SK-N-SH (cell line): Measurements from ENCODE around the gene TULP3. TPM values are rescaled to one million over a fixed set of nuclear protein-coding genes. Genes with fewer than 3 reads are reported as not detected.
A peak's percentile ranks its signal among the peaks of the same experiment; 100 is the strongest.

Source experiments
- CTCF ChIA-PET: fragments of 300-600, 350-600 bp; formaldehyde crosslinking; extraction: SDS; loops from one replicate; lab custom pipeline; 2021; lab: Yijun Ruan, JAX
- POLR2A ChIA-PET: fragments of 350-600 bp; sonication (Branson Sonifier 250); formaldehyde crosslinking; extraction: SDS; loops from one replicate; lab custom pipeline; 2020; ENCODE audit warnings: antibody characterized with exemption, inconsistent platforms; lab: Yijun Ruan, JAX
- DNase-seq: peaks from one replicate; pipeline ENCODE4 v3.0.0; 2012
- H2AFZ ChIP-seq: fragments of 200-600 bp; sonication (generic); 2 replicates; pipeline ENCODE4 v1.8.1; 2016; ENCODE audit warnings: antibody characterized with exemption, mild to moderate bottlenecking, low read depth
- H3F3A ChIP-seq: fragments of 200-600 bp; sonication (generic); replicated peaks from 2 replicates; pipeline ENCODE3; 2016; ENCODE audit warnings: antibody characterized with exemption, mild to moderate bottlenecking; ENCODE audit not compliant: insufficient read depth
- H3K27ac ChIP-seq, 2 experiments: fragments of 200-500 bp in 1 of 2; fragments of 200-600 bp in 1 of 2; sonication (Bioruptor generic) in 1 of 2; sonication (generic), shearing (Covaris generic) in 1 of 2; 2 replicates each; pipeline versions ENCODE4 v1.5.1 to v1.6.1; 2014 to 2016; ENCODE audit warnings: low read depth in 2 of 2, inconsistent platforms in 1 of 2, low read length in 1 of 2, mild to moderate bottlenecking in 1 of 2, mixed read lengths in 1 of 2
- H3K27me3 ChIP-seq: fragments of 200-600 bp; sonication (generic), shearing (Covaris generic); 2 replicates; pipeline ENCODE4 v1.6.1; 2016; ENCODE audit warnings: mixed run types; ENCODE audit not compliant: insufficient read depth
- H3K36me3 ChIP-seq, 2 experiments: fragments of 200-500 bp in 1 of 2; fragments of 200-600 bp in 1 of 2; sonication (Bioruptor generic) in 1 of 2; sonication (generic) in 1 of 2; replicated peaks in 1 of 2; 2 replicates each; pipeline versions ENCODE3 to v1.5.1; 2014 to 2016; ENCODE audit warnings: low read length in 1 of 2, mild to moderate bottlenecking in 1 of 2; ENCODE audit not compliant: insufficient read depth in 2 of 2, control insufficient read depth in 1 of 2
- H3K4me1 ChIP-seq, 2 experiments: fragments of 200-500 bp in 1 of 2; fragments of 200-600 bp in 1 of 2; sonication (Bioruptor generic) in 1 of 2; sonication (generic), shearing (Covaris generic) in 1 of 2; 2 replicates each; pipeline versions ENCODE4 v1.5.1 to v1.6.1; 2014 to 2016; ENCODE audit warnings: low read depth in 1 of 2, low read length in 1 of 2, mixed run types in 1 of 2; ENCODE audit not compliant: insufficient read depth in 2 of 2, control insufficient read depth in 1 of 2
- H3K4me2 ChIP-seq: fragments of 200-600 bp; sonication (generic), shearing (Covaris generic); 2 replicates; pipeline ENCODE4 v1.6.1; 2017; ENCODE audit warnings: mixed run types
- H3K4me3 ChIP-seq, 2 experiments: fragments of 200-500 bp in 1 of 2; fragments of 200-600 bp in 1 of 2; sonication (Bioruptor generic) in 1 of 2; sonication (generic), shearing (Covaris generic) in 1 of 2; 2 replicates each; pipeline versions ENCODE4 v1.5.1 to v1.8.1; 2014 to 2016; ENCODE audit warnings: low read depth in 2 of 2, inconsistent platforms in 1 of 2, low read length in 1 of 2, mild to moderate bottlenecking in 1 of 2, mixed read lengths in 1 of 2, moderate library complexity in 1 of 2
- H3K79me2 ChIP-seq: fragments of 200-600 bp; sonication (generic); 2 replicates; pipeline ENCODE4 v1.8.1; 2017; ENCODE audit warnings: mild to moderate bottlenecking; ENCODE audit not compliant: insufficient read depth
- H3K9ac ChIP-seq: fragments of 200-600 bp; sonication (generic); 2 replicates; pipeline ENCODE4 v1.6.1; 2017; ENCODE audit warnings: mixed run types
- H3K9me2 ChIP-seq: fragments of 200-600 bp; sonication (generic); 2 replicates; pipeline ENCODE4 v1.6.1; 2017; ENCODE audit warnings: mixed run types
- H3K9me3 ChIP-seq: fragments of 200-600 bp; sonication (generic); 2 replicates; pipeline ENCODE4 v1.6.1; 2017; ENCODE audit warnings: mixed run types, mild to moderate bottlenecking, moderate library complexity
- H4K20me1 ChIP-seq: fragments of 200-600 bp; sonication (generic); 2 replicates; pipeline ENCODE4 v1.6.1; 2017; ENCODE audit warnings: mild to moderate bottlenecking, mixed run types; ENCODE audit not compliant: insufficient read depth
- CHD2 ChIP-seq: fragments of 150-350 bp; IDR thresholded peaks from 2 replicates; pipeline ENCODE4 v1.6.1; 2018; ENCODE audit warnings: low read length; ENCODE audit not compliant: partially characterized antibody
- ELF1 ChIP-seq: IDR thresholded peaks from 2 replicates; pipeline ENCODE4 v1.4.0; 2012
- EZH2phosphoT487 ChIP-seq: fragments of 200-600 bp; sonication (generic); IDR thresholded peaks from 2 replicates; pipeline ENCODE4 v1.6.1; 2017; ENCODE audit warnings: low read depth, mixed run types, mild to moderate bottlenecking, antibody characterized with exemption, moderate library complexity, borderline replicate concordance
- FOXJ3 ChIP-seq: sonication (generic); formaldehyde crosslinking; IDR thresholded peaks from 2 replicates; pipeline ENCODE4 v1.5.1; 2020; ENCODE audit warnings: mild to moderate bottlenecking, missing genetic modification reagents
- FOXM1 ChIP-seq: IDR thresholded peaks from 2 replicates; pipeline ENCODE4 v1.4.0; 2012; ENCODE audit warnings: low read depth, mild to moderate bottlenecking
- GABPA ChIP-seq: IDR thresholded peaks from 2 replicates; pipeline ENCODE4 v1.4.0; 2012; ENCODE audit warnings: low read depth, mild to moderate bottlenecking
- IRF3 ChIP-seq: fragments of 150-350 bp; IDR thresholded peaks from 2 replicates; pipeline ENCODE4 v1.6.1; 2016; ENCODE audit warnings: mild to moderate bottlenecking, low read depth, low read length
- JUND ChIP-seq: IDR thresholded peaks from 2 replicates; pipeline ENCODE4 v1.4.0; 2012
- MAX ChIP-seq: IDR thresholded peaks from 2 replicates; pipeline ENCODE4 v1.4.0; 2012; ENCODE audit warnings: low read depth
- MEF2A ChIP-seq: IDR thresholded peaks from 2 replicates; pipeline ENCODE4 v1.4.0; 2012; ENCODE audit warnings: low read depth, borderline replicate concordance
- MXI1 ChIP-seq: IDR thresholded peaks from 2 replicates; pipeline ENCODE4 v1.6.1; 2012; ENCODE audit warnings: mild to moderate bottlenecking, low read depth, low read length, improper control_type of control experiment
- NRF1 ChIP-seq: IDR thresholded peaks from 2 replicates; pipeline ENCODE4 v1.6.1; 2012; ENCODE audit warnings: low read depth, mild to moderate bottlenecking, low read length
- PBX3 ChIP-seq: IDR thresholded peaks from 2 replicates; pipeline ENCODE4; 2012
- RCOR1 ChIP-seq: fragments of 150-350 bp; IDR thresholded peaks from 2 replicates; pipeline ENCODE4 v1.6.1; 2017; ENCODE audit warnings: antibody characterized with exemption, low read length
- REST ChIP-seq: IDR thresholded peaks from 2 replicates; pipeline ENCODE4 v1.6.1; 2012; ENCODE audit warnings: mild to moderate bottlenecking, low read depth, low read length, moderate library complexity
- RXRA ChIP-seq: IDR thresholded peaks from 2 replicates; pipeline ENCODE4 v1.4.0; 2012; ENCODE audit warnings: low read depth, mild to moderate bottlenecking, borderline replicate concordance
- USF1 ChIP-seq: IDR thresholded peaks from 2 replicates; pipeline ENCODE4 v1.4.0; 2012; ENCODE audit warnings: low read depth, borderline replicate concordance
- USF2 ChIP-seq: fragments of 150-350 bp; IDR thresholded peaks from 2 replicates; pipeline ENCODE4 v1.6.1; 2017; ENCODE audit warnings: antibody characterized with exemption, low read length, low read depth, borderline replicate concordance
- YY1 ChIP-seq: IDR thresholded peaks from 2 replicates; pipeline ENCODE4 v1.4.0; 2012; ENCODE audit warnings: low read depth, mild to moderate bottlenecking
- ZBTB33 ChIP-seq: IDR thresholded peaks from 2 replicates; pipeline ENCODE4 v1.4.0; 2012; ENCODE audit warnings: low read depth, borderline replicate concordance
- WGBS: methylation state at CpG from one replicate; pipeline ENCODE4 v1.1.6; 2017; ENCODE audit warnings: low lambda C conversion rate; 5-methylcytosine and 5-hydroxymethylcytosine counted together
- polyA plus RNA-seq, 3 experiments: library from polyadenylated mRNA; depleted of rRNA; stranded (reverse); fragments of >200 nt; gene quantifications; 2 replicates each; pipeline ENCODE4 v1.2.3, GENCODE V29; 2012

The TULP3 gene
- polyA plus RNA-seq, 1 of the 3 experiments (the other 2 are of a cell fraction) = 22.6 TPM

GRCh38 chr12:2958432-2959191 is 67.9 kb downstream of the TULP3 start:
- Histone ChIP-seq H3K79me2 (peaks cover 31% of the 10 kb centered on the region), H3F3A (peaks cover 20% of the 10 kb centered on the region), H3K36me3 (no peaks in the 10 kb centered on the region), H3K27ac (peak overlapping the region; percentile 77 to 82), H4K20me1 (peaks cover 20% of the 10 kb centered on the region; the same call in 1 of the 2 replicates), H3K9ac (peak overlapping the region; percentile 77), H3K4me1 (peaks cover 17 to 22% of the 10 kb centered on the region in 2 experiments), H3K4me2 (peak overlapping the region; percentile 92), H3K9me2 (no peaks in the 10 kb centered on the region), H3K27me3 (no peaks in the 10 kb centered on the region), H3K9me3 (no peaks in the 10 kb centered on the region), H3K4me3 (peak overlapping the region; percentile 66 to 68), H2AFZ (peak overlapping the region; percentile 94)
- peak; percentile 89 for DNase-seq
- ChIA-PET CTCF (interaction anchor here (0.8 to 1.9 kb wide), 5 partner anchors 15 to 127 kb away, joined by 3 to 8 read pairs (median 5); no protein-coding TSS in a partner anchor), POLR2A (interaction anchor here (1.1 to 1.2 kb wide), 2 partner anchors 68 to 81 kb away, joined by 3 read pairs; partner anchors contain the start of genes FOXM1, RHNO1 and TULP3)
- WGBS = 1% methylated on average over 13 of the region's 48 CpGs
- TF ChIP-seq FOXM1 (no peak), PBX3 (no peak), REST (peak; percentile 34; the same call in 1 of the 2 replicates), MEF2A (no peak), IRF3 (no peak), NRF1 (no peak), RCOR1 (no peak), ELF1 (peak; percentile 79), ZBTB33 (no peak), JUND (no peak), EZH2phosphoT487 (no peak), MAX (peak; percentile 87), MXI1 (peak; percentile 84), GABPA (peak; percentile 50; the same call in 1 of the 2 replicates), RXRA (no peak), FOXJ3 (CRISPR knock-in tag) (no peak), USF2 (no peak), CHD2 (no peak), YY1 (no peak), USF1 (no peak)
